ENCODE results near the gene URGCP. TPM values are rescaled to one million over a fixed set of nuclear protein-coding genes. Genes with fewer than 3 reads are reported as not detected.

Gene URGCP
- total and polyA plus RNA-seq, 10 of the 15 experiments (the other 5 are each of a cell fraction or from before 2014, with no cell fraction given): 2.0 to 29.7 (median 17.5) TPM

DNA sequence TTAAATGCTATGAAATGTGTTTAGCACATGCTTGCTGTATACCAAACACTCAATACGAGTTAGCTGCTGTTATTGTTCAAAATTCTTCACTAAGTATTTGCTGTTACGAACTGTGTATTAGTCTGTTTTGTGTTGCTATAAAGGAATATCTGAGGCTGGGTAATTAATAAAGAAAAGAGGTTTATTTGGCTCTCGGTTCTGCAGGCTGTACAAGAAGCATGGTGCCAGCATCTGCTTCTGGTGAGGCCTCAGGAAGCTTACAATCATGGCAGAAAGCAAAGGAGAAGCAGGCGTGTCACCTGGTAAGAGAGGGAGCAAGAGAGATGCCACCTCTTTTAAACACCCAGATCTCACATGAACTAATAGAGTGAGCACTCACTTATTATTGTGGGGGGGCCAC, 21.4 kb upstream of the URGCP start (continued):
- TF ChIP-seq, protein P1, sequence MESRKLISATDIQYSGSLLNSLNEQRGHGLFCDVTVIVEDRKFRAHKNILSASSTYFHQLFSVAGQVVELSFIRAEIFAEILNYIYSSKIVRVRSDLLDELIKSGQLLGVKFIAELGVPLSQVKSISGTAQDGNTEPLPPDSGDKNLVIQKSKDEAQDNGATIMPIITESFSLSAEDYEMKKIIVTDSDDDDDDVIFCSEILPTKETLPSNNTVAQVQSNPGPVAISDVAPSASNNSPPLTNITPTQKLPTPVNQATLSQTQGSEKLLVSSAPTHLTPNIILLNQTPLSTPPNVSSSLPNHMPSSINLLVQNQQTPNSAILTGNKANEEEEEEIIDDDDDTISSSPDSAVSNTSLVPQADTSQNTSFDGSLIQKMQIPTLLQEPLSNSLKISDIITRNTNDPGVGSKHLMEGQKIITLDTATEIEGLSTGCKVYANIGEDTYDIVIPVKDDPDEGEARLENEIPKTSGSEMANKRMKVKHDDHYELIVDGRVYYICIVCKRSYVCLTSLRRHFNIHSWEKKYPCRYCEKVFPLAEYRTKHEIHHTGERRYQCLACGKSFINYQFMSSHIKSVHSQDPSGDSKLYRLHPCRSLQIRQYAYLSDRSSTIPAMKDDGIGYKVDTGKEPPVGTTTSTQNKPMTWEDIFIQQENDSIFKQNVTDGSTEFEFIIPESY (IDR thresholded peaks at IDR 0.05): no peak
- TF ChIP-seq TBL1XR1 (IDR thresholded peaks at IDR 0.05; ENCODE audit: low read depth, low read length) (no peak), CBFB (IDR thresholded peaks at IDR 0.05; ENCODE audit: low read depth) (no peak), MEF2A (IDR thresholded peaks at IDR 0.05; ENCODE audit: insufficient read depth, low read depth, low read length) (no peak), CTCF (IDR thresholded peaks at IDR 0.05 in 2 of 3, conservative IDR thresholded peaks at IDR 0.05 in 1 of 3; ENCODE audit: control insufficient read depth in 2 of 3, extremely low read depth in 1 of 3, insufficient read depth in 1 of 3, low read depth in 3 of 3, low read length in 3 of 3) (no peak)

- RAD21 ChIA-PET (ENCODE audit: unreplicated experiment): no interaction called here
- Histone ChIP-seq H3K4me1 (ENCODE audit: control insufficient read depth, insufficient read depth, low read length) (peaks cover 5% of the 10 kb centered on the region), H3K27me3 (replicated peaks in 1 of 2; ENCODE audit: control insufficient read depth in 2 of 2, insufficient read depth in 2 of 2, low read length in 1 of 2) (no peaks in the 10 kb centered on the region), H3K4me2 (ENCODE audit: control insufficient read depth, insufficient read depth) (peak overlapping the region; percentile 98), H3K36me3 (ENCODE audit: control insufficient read depth in 2 of 2, insufficient read depth in 2 of 2, low read length in 1 of 2) (no peaks in the 10 kb centered on the region; a peak in 1 of 4 replicates), H3K9me3 (replicated peaks; ENCODE audit: control insufficient read depth, insufficient read depth, low read length) (no peaks in the 10 kb centered on the region), H4K20me1 (ENCODE audit: control insufficient read depth, insufficient read depth) (no peaks in the 10 kb centered on the region), H3K27ac (ENCODE audit: control insufficient read depth, insufficient read depth) (peak overlapping the region; percentile 84), H3K9ac (ENCODE audit: control insufficient read depth, insufficient read depth, low read length) (peak overlapping the region; percentile 89), H3K4me3 (peak overlapping the region; percentile 90), H2AFZ (ENCODE audit: control insufficient read depth, low read depth, low read length) (peak overlapping the region; percentile 97), H3K79me2 (ENCODE audit: control insufficient read depth, insufficient read depth, low read length) (peaks cover 10% of the 10 kb centered on the region)
- POLR2A ChIA-PET: interaction anchor here (1.2 kb wide), 1 partner anchor 22 kb away, joined by 5 read pairs; no protein-coding TSS in a partner anchor
- DNase-seq (ENCODE audit: low read depth, low spot score) (no peak), ATAC-seq (peak; percentile 46), FAIRE-seq (no peak)
- in situ Hi-C loops (cut with MboI) (no loop called here), intact Hi-C loops (cut with micrococcal nuclease; ENCODE audit: unreplicated experiment) (no loop called here)
- SMC1A ChIA-PET (ENCODE audit: uncharacterized antibody, unreplicated experiment): no interaction called here
- 4% methylated on average over 6 of the region's 6 CpGs for WGBS (ENCODE audit: insufficient coverage, insufficient replicate concordance, low lambda C conversion rate, missing lambda C conversion rate)
- CTCF ChIA-PET: interaction anchor here (1.0 kb wide), 1 partner anchor 20 kb away, joined by 3 read pairs; the partner anchor contains the start of gene URGCP
- no TSS peak for BruUV-seq (replicated peaks)
- peak; percentile 39; the same call in 1 of the 2 replicates for TF ChIP-seq ATF7 (IDR thresholded peaks at IDR 0.05; ENCODE audit: low read depth)
- no peak for TF ChIP-seq RBBP5 (conservative IDR thresholded peaks at IDR 0.05)
- no peak for TF ChIP-seq EZH2 (IDR thresholded peaks at IDR 0.05; ENCODE audit: borderline replicate concordance, control insufficient read depth, low read depth, low read length)
- no peak for TF ChIP-seq FOS (IDR thresholded peaks at IDR 0.05; ENCODE audit: borderline replicate concordance, extremely low read depth, insufficient read length)
- TF ChIP-seq ASH2L (IDR thresholded peaks at IDR 0.05; ENCODE audit: borderline replicate concordance, low read depth): no peak
- TF ChIP-seq, protein P2, sequence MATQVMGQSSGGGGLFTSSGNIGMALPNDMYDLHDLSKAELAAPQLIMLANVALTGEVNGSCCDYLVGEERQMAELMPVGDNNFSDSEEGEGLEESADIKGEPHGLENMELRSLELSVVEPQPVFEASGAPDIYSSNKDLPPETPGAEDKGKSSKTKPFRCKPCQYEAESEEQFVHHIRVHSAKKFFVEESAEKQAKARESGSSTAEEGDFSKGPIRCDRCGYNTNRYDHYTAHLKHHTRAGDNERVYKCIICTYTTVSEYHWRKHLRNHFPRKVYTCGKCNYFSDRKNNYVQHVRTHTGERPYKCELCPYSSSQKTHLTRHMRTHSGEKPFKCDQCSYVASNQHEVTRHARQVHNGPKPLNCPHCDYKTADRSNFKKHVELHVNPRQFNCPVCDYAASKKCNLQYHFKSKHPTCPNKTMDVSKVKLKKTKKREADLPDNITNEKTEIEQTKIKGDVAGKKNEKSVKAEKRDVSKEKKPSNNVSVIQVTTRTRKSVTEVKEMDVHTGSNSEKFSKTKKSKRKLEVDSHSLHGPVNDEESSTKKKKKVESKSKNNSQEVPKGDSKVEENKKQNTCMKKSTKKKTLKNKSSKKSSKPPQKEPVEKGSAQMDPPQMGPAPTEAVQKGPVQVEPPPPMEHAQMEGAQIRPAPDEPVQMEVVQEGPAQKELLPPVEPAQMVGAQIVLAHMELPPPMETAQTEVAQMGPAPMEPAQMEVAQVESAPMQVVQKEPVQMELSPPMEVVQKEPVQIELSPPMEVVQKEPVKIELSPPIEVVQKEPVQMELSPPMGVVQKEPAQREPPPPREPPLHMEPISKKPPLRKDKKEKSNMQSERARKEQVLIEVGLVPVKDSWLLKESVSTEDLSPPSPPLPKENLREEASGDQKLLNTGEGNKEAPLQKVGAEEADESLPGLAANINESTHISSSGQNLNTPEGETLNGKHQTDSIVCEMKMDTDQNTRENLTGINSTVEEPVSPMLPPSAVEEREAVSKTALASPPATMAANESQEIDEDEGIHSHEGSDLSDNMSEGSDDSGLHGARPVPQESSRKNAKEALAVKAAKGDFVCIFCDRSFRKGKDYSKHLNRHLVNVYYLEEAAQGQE (IDR thresholded peaks at IDR 0.05; ENCODE audit: low read depth, low read length): no peak; the same call in 1 of the 2 replicates
- TF ChIP-seq MYB (IDR thresholded peaks at IDR 0.05; ENCODE audit: borderline replicate concordance, low read depth, low read length): no peak
- TF ChIP-seq ZNF622 (IDR thresholded peaks at IDR 0.05): no peak
- TF ChIP-seq NR2F1 (conservative IDR thresholded peaks at IDR 0.05): no peak
- TF ChIP-seq TCF7 (IDR thresholded peaks at IDR 0.05; ENCODE audit: borderline replicate concordance): no peak
- 0 out of 4 replicates have a peak, but pooled peaks of 1 of the 2 experiments have one; percentile 10 for TF ChIP-seq IKZF2 (IDR thresholded peaks at IDR 0.05)
- no peak for TF ChIP-seq GATAD2B (conservative IDR thresholded peaks at IDR 0.05; ENCODE audit: low read depth)
Measured at GRCh38 chr7:43926798-43927123, 20.4 kb upstream of the URGCP start.
